Mammary epithelial cell (primary cell): ENCODE data around the gene STK11IP.

Source experiments
- EZH2 ChIP-seq: IDR thresholded peaks from 2 replicates; pipeline ENCODE4 v1.6.1; 2012; ENCODE audit warnings: low read length, inconsistent platforms, borderline replicate concordance
- TF ChIP-seq, protein P1 (sequence below), 2 donors: IDR thresholded peaks in 1 of 2; conservative IDR thresholded peaks in 1 of 2; 2 replicates each; pipeline ENCODE4 v1.5.1; 2011 to 2012; ENCODE audit warnings: inconsistent platforms in 2 of 2, low read length in 2 of 2, mild to moderate bottlenecking in 2 of 2, control low read depth in 1 of 2, low read depth in 1 of 2; ENCODE audit not compliant: insufficient read depth in 1 of 2; ENCODE audit errors: extremely low read depth in 1 of 2

DNA sequence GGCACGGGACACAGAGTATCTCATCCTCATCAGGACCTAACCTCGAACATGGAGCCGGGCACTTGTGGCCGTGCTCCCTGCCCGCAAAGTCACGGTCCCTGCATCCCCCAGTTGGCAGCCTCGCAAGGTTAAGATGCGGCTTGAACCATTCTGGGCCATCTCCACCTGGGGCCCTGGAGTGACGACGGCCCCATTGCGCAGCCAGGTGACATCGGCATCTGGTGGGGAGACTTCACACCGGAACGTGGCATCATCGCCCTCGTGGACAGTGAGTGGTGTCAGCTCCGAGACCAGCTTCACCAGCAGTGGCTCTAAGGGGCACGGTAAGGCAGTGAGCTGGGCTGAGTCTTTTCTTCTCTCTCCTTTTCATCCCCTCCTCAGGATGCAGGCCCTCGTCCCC, 41.2 kb upstream of the STK11IP start:
- TF ChIP-seq, protein P1, sequence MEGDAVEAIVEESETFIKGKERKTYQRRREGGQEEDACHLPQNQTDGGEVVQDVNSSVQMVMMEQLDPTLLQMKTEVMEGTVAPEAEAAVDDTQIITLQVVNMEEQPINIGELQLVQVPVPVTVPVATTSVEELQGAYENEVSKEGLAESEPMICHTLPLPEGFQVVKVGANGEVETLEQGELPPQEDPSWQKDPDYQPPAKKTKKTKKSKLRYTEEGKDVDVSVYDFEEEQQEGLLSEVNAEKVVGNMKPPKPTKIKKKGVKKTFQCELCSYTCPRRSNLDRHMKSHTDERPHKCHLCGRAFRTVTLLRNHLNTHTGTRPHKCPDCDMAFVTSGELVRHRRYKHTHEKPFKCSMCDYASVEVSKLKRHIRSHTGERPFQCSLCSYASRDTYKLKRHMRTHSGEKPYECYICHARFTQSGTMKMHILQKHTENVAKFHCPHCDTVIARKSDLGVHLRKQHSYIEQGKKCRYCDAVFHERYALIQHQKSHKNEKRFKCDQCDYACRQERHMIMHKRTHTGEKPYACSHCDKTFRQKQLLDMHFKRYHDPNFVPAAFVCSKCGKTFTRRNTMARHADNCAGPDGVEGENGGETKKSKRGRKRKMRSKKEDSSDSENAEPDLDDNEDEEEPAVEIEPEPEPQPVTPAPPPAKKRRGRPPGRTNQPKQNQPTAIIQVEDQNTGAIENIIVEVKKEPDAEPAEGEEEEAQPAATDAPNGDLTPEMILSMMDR (conservative IDR thresholded peaks at IDR 0.05 in 1 of 2, IDR thresholded peaks at IDR 0.05 in 1 of 2; ENCODE audit: extremely low read depth in 1 of 2, insufficient read depth in 1 of 2, low read depth in 1 of 2, low read length in 2 of 2) = no peak
- no peak for TF ChIP-seq EZH2
